Stimulated activated CD4-positive, alpha-beta T cell treated with anti-CD3 and anti-CD28 coated beads, Interleukin-2, amount 100 ng/mL, for 4 hours (primary cell): ENCODE measurements around the gene ABO.
"Not testable (repeated sequence)": the region's sequence is repeated elsewhere in the genome, so short reads cannot be mapped to it uniquely, and the experiment has no call there.

Experiments used
- DNase-seq: peaks from one replicate; pipeline ENCODE4 v3.0.0-alpha.2; 2020; ENCODE audit warnings: low read depth

The ABO gene

DNA sequence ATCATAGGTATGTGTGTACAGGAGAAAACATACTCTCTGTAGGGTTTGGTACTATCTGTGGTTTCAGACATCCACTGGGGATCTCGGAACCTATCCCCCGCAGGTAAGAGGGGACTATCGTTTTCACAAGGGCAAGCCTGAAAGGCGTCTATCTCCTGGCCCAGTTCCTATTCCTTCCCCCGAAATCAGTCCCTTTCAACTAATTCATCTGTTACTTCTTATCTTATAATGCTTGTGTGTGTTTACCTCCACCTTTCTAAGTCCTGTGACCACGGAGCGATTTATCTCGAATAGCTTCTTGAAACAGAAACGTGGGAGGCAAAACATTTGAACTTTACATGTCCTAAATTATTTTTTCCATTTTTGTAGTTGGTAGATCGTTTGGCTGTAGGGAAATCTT is 11.4 kb downstream of the ABO start:
- no peak for DNase-seq

DNA sequence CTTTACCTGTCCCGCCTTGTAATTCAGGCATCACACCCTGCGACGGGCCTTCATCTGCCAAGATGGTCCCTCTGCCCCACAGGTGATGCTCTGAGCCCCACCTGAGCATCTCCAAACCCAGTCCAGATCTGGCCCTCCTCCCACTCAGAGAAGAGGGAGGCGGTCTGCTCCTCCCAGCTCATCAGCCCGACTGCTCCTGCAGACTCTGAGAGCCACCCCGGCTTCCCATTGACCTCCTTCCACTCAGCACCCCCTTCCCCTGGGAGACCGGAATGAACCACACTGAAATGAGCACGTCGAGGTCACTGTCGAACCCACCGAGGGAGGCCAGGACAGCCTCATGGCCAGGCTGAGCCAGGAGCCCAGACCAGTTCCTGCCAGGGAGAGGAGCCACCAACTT is 12.8 kb downstream of the ABO start:
- no peak for DNase-seq

DNA sequence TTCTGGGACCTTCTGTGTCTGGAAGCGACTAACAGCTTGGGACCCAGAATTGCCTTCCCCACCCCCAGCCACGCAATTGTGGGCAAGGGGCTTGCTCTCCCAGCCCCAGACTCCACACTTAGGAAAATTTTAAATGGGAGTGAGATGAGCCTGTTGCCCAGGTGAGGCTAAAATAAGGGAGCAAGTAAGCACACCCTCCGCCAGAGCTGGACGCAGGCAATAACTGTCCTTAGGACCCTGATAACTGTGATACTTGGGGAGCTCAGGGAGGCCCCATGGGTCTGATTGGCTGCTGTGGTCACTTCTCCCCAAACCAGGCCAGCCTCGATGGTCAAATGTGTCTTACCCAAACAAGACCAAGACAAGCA is 13.3 kb downstream of the ABO start:
- no peak for DNase-seq

DNA sequence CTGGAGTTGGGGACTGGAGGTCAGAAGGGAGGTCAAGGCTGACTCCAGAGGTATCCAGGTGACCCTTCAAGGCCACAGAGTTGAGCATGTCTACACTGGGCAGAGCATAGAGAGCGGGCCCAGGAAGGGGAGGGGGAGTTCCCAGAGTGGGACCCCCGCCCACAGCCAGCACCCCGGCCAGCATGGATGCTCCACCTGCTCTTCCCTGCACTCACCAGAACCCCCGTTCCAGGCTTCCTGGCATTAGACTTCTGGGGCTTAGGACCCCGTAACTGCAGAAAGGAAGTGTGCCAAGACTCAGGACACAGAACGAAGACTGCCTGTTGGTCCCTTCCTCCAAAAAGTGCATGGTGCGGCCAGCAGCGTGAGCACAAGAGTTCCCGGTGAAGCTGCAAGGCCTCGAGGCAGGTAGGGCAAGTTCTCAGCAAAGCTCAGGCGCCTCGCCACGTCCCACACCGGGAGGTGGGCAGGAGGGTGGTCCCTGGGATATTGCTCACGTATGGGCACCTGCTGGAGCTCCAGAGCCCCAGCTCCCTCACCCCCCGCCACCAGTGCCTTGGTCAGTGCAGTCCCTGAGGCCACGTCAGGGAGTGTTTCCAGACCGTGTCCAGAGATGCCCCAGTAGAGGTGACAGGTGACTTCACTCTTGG is 13.8 kb downstream of the ABO start:
- DNase-seq, result no peak

DNA sequence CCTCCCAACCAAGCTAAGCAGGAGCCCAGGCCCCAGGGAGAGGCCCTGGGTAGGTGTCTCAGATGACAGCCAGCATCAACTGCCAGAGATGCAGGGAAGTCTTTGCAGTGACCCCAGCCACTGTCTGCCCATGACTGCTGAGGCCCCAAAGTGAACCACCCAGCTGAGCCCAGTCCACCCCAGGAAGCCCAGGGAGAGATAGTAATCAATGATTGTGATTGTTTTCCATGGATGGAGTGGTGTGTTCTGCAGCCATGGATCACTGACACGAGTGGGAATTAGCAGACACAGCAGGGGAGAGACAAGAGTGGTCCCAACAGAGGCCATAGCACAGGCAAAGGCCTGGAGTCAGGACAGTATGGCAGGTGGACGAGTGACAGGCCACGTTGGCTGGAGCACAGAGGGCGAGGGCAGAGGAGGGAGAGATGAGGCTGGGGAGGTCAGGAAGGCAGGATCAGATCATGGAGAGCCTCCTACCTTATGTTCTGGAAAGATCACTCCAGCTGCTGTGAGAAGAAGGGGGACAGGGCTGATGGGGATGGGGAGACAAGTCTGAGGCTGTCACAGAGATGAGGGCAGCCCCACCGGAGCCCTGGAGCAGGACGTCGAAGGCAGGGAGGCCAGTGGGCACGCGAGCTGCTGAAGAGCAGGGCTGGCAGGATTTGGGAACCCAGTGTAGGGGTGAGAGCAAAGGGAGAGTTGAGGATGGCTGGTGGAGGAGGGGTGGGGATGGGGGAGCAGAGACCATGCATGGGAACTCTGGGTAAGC is 14.5 kb downstream of the ABO start:
- DNase-seq, result no peak

DNA sequence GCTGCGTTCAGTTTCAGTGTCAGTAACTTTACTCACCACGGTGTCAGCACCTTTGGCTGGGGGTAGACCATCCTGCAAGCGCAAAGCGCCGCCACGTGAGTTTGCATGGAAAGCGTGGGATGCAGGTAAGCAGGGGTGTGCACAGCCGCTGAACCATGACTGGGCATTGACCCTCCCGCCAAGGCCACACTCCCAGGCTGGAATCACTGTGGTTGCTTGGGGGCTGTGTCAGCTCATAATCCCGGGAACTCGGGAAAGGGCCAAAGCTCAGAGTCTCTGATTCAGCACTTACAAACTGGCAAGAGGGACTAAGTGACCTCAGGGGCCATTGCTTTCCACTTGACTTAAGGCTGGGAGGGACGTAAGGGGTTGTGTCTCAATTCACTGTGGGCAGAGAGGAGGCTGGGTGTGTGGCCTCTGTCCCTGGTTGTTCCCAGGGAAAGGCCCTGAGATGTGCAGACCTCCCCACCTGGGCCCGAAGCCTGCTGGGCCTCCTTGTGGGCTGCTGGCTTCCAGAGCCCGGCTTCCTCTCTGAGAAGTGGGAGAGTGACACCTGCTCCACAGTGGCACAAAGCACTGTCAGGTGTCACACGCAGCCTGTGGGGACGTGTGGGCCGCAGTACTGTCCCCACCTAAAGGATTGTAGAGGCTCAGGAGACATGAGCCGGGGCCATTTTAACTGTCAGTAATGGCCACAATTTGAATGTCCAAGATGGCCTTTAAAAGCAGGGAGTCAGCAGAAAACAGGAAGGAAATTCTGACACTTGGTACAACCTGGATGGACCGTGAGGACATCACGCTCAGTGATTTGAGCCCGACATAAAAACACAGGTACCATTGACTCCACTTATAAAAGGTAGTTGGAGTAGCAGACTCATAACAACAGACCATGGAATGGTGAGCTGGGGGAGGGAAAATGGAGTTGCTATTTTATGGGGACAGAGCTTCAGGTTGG is 16.7 kb downstream of the ABO start:
- DNase-seq, result no peak

DNA sequence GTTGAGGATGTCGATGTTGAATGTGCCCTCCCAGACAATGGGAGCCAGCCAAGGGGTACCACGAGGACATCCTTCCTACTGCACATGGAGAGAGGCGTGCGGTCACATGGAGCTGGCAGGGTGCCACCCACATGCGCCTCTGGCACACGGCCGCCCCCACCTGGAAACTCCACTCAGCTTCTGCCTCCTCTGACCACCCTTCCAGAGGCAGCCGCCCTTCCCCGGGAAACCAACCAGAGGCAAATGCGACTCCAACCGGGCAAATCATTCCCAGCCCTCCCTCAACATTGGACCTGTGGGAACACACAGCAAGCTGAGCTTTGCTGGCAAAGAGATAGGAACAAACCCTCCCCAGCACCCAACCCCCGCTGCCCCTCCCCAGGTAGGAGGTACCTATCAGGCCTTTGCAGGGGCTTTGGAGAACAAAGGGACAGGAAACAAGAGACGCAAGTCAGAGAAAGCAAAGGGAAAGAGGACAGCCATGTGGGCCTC is 17.5 kb downstream of the ABO start:
- DNase-seq, result no peak

DNA sequence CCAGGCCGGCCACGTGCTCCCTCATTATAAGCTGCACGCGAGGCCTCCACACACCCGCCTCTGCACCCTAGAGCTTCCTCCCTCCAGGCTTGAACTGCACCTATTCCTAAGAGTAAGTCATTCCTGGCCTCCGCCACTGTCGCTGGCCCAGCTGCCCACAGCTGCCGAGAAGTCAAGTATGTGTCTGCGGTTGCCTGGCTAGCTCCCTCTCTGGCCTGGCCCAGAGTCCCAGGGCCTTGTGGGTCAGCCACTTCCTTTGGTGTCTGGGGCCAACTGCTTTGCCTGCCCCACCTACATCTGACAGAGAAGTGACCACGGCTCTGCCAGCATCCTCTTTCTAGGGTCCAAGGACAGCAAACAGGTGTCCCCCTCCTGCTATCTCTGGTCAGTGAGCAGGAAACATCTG is 18.3 kb downstream of the ABO start:
- no peak for DNase-seq

DNA sequence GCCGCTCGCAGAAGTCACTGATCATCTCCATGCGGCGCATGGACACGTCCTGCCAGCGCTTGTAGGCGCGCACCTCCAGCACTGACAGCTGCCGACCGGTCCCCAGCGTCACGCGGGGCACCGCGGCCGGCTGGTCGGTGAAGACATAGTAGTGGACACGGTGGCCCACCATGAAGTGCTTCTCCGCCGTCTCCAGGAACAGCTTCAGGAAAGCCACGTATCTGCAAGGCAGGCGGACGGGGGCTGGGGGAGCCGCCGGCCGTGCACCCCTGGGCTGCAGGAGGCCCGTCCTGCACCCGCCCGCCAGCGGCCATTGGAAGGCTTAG is 18.9 kb downstream of the ABO start:
- no peak for DNase-seq

DNA sequence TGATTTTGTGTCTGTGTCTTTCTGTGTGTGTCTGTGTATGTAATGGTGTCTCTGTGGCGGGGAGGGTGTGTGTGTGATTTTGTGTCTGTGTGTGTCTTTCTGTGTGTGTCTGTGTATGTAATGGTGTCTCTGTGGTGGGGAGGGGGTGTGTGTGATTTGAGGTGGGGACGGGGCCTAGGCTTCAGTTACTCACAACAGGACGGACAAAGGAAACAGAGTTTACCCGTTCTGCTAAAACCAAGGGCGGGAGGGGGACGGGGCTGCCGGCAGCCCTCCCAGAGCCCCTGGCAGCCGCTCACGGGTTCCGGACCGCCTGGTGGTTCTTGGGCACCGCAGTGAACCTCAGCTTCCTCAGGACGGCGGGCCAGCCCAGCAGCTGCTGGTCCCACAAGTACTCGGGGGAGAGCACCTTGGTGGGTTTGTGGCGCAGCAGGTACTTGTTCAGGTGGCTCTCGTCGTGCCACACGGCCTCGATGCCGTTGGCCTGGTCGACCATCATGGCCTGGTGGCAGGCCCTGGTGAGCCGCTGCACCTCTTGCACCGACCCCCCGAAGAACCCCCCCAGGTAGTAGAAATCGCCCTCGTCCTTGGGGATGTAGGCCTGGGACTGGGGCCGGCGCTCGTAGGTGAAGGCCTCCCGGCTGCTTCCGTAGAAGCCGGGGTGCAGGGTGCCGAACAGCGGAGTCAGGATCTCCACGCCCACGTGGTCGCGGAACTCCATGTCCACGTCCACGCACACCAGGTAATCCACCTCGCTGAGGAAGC is 19.4 kb downstream of the ABO start:
- no peak for DNase-seq

DNA sequence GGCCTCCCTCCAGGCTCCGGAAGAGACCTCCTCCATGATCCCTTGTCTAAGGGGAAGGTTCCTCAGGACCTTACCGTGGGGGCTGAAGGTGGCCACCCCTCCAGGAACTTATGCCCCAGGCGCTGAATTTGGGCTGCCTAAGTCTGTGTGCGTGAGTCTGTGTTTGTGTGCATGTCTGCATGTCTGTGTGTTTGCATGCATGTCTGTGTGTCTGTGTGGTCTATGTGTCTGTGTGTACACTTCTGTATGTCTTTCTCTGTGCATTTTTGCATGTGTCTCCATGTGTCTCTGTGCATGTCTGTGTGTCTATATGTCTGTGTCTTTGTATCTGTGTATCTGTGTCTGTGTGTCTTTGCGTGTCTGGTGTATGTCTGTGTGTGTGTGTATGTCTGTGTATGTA is 20.5 kb downstream of the ABO start:
- no peak for DNase-seq

DNA sequence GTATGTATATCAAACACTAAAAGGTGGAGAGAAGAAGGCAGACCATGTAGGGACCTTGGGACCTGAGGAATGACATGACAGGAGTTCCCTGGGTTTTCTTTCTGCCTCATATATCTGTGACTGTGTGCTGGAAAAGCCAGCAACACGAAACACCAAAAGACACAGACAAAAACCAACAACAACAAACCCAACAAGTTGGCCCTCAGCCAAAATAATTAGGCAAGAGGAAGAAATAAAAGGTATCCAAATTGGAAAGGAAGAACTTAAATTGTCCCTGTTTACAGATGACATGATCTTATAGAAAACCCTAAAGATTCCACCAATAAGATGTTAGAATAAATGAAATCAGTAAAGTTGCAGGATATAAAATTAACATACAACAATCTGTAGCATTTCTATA is 21.7 kb downstream of the ABO start:
- DNase-seq, result no peak

DNA sequence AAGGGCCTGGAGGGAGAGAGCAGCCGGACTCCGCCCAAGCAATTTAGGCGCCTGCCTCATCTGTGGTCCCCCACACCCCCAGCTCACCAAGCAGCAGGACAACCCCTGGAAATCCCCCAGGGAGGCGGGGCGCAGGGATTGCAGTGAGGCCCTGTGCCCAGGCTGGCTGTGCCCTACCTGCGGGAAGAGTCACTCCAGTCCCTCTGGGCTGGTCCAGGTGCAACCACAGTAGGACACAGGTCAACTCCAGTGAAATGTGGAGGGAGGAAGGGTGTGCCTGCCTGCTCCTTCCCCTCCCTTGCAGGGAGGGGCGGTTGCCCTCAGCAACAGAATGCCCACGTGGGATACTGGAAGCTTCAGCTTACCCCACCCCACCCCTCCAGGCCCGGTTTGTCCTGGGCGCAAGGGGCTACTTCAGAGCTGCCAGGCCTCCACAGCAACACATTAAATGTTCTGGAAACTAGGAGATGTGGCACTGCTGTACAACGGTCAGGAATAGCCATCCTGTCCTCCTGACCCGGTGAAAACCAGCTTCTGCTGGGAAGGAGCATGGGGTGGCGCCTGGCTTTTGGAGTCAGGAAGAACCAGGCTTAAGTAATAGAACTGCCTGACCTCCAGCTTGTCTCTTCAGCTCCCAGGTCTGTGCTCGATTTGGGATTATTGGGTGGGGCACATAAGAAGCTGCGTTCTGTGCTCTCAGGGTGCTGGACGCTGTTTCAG is 22.5 kb downstream of the ABO start:
- DNase-seq, result no peak

DNA sequence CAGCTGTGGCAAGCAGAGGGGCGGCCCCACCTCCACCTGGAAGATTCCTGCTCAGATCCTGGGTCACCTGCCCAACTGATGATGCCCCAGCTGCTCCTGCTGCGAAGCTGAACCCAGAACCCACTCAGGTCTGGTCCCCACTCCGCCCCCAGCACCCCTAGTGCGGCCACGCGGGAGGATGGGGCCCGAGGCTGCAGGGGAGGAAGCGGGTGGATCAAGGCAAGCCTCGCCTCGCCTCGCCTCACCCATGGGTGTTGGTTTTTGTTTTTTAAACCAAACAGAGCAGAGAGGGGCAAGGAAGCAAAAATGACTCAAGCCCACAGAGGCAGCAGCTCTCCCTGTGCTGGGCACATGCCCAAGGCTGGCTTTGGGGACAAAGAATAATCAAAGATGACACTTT is 23.2 kb downstream of the ABO start:
- no peak for DNase-seq

DNA sequence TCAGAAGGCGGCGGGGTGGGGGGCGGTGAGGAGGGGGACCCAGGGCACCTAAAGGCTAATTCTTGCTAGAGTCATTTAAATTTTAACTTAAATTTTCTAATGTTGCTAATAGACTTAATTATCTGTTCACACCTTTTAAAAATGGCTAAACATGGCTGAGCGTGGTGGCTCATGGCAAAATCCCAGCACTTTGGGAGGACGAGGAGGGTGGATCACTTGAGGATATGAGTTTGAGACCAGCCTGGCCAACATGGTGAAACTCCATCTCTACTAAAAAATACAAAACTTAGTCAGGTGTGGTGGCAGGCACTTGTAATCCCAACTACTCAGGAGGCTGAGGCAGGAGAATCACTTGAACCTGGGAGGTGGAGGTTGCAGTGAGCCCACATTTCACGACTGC is 23.8 kb downstream of the ABO start:
- not testable (repeated sequence) for DNase-seq

DNA sequence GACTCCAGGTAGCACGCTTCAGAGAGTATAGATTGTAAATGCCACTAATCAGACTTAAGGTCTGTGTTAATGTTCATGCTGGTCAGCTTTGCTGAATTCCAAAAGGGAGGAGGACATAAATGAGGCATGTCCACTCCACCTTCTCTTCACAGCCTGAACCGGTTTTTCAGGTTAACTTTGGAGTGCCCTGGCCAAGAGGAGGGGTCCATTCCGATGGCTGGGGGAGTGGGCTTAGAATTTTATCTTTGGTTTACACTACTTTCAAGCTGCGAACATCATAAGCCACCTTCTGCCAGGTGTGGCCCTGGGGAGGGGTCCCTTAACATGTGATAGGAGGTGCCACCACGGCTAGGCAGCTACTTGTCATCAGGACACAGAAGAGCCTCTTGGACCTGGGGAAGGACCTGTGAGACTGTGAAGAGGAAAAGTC is 24.2 kb downstream of the ABO start:
- DNase-seq, result no peak

DNA sequence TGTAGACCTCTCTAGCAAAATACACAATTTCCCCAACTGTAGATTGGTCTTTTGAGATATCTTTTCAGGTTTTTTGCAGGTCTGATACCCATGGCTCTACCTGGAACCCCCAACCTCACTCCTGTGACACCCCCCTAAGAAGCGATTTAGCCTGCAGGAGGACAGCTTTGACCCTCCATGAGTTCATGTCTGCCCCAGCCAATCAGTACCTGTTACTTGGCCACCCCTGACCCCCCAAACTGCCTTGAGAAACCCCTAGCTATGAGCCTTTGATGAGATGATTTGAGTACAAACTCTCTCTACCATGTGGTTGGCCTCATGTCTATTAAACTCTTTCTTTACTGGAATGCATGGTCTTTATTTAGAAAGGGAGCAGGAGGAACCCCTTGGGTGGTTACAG is 25.7 kb downstream of the ABO start:
- DNase-seq, result no peak

DNA sequence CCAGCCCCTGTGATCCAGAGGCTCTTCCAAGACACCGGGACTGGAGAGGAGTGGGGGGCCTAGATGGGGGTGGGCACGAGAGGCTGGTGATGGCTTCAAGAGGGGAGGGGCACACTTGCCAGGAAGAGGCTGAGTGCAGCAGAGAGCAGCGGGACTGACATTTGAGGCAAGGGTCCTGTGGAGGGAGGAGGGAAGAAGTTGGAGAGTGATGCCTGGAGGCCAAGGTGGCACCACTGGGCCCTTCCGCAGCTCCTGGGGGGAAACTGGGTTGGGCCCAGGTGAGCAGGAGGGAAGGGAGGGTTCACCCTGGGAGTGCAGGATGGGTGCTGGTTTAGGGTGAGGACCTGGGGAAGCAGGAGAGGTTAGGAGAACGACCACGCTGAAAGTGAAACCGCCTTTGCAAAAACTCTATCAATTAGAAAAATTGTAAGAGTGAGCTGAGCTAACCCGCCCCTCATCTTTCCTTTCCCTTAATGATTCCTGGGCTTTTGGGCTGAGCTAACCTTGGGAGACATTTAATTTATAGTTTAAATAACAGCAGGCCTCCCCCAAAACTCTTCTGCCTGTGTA is 26.2 kb downstream of the ABO start:
- DNase-seq, result no peak

DNA sequence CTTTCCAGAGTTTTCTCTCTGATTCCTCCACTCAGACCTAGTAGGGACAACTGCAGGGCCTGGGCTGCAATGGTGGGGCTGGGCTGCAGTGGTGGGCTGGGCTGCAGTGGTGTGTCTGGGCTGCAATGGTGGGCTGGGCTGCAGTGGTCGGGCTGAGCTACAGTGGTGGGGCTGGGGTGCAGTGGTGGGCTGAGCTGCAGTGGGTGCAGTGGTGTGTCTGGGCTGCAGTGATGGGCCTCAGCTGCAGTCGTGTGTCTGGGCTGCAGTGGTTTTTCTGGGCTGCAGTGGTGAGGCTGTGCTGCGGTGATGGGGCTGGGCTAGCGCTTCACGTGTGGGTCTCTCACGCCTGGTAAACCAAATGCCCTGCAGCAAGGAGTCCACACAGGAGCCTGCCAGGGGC is 27.4 kb downstream of the ABO start:
- DNase-seq, result no peak

DNA sequence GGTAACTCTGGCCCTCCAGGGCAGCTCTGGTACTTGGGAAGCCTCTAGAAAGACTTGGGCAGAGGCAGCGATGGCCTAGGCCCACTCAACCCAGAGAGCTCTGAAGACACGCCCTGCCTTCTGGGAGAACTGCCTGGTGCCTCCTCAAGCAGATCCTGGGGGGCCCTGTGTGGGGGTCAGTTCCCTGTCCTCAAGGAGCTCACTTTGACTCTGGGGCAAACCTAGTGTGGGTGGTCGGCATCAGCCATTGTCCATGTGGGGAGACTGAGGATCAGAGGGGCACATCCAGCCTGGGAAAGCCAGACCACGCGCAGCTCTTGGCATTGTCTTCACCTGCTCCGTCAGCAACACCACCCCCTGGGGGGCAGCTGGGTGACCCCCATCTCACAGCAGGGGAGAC is 28.0 kb downstream of the ABO start:
- no peak for DNase-seq

DNA sequence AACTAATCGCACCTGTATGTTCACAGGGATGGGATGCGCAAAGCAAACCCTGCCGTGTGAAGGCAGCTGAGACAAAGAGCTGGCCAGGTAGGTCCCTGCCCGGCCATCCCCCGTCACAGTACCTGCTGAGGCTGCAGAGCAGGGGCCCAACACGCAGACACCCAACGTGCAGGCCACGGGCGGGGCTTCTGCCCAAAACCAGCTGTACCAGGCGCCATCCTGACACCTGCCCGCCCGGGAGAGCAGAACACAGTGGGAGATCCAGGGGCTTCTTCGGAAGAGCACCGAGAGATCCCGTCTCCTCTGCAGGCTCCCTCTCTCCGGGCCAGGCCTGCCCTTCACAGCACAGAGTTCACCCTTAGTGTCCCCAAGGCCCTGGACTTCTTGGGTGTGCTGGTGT is 28.4 kb downstream of the ABO start:
- no peak for DNase-seq
